ENCODE results near the gene IER5L. TPM values are rescaled to one million over a fixed set of nuclear protein-coding genes. Genes with fewer than 3 reads are reported as not detected.

IER5L gene
- total RNA-seq, 4 donors from 2014 or later, result 1.8 to 31.0 (median 14.5) TPM

DNA sequence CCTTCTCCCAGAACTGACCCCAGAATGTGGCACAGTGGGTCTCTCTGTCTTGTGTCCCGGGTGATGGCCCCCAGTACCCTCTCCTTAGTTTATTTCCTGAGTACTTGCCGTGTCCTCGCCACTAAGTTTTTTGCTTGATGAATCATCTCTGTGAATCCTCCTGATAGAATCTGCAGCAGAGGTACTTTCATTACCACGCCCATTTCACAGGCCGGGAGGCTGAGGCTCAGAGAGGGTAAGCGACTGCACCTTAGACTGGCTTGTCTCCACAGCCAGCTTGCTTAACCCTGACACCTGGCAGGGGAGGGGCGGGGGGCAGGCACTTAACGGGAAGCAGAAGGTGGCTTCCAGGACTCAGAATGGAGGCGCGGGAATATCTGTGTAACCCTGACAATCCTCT is 7.9 kb upstream of the IER5L start:
- Histone ChIP-seq H3K4me3 (no peak overlapping the region), H3K27me3 (no peaks in the 10 kb centered on the region), H3K36me3 (no peaks in the 10 kb centered on the region), H3K9me3 (no peaks in the 10 kb centered on the region), H3K4me1 (no peaks in the 10 kb centered on the region), H3K27ac (no peak overlapping the region)
- no peak for DNase-seq
- TF ChIP-seq, protein P1, sequence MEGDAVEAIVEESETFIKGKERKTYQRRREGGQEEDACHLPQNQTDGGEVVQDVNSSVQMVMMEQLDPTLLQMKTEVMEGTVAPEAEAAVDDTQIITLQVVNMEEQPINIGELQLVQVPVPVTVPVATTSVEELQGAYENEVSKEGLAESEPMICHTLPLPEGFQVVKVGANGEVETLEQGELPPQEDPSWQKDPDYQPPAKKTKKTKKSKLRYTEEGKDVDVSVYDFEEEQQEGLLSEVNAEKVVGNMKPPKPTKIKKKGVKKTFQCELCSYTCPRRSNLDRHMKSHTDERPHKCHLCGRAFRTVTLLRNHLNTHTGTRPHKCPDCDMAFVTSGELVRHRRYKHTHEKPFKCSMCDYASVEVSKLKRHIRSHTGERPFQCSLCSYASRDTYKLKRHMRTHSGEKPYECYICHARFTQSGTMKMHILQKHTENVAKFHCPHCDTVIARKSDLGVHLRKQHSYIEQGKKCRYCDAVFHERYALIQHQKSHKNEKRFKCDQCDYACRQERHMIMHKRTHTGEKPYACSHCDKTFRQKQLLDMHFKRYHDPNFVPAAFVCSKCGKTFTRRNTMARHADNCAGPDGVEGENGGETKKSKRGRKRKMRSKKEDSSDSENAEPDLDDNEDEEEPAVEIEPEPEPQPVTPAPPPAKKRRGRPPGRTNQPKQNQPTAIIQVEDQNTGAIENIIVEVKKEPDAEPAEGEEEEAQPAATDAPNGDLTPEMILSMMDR (IDR thresholded peaks at IDR 0.05), result no peak
- no peak for TF ChIP-seq POLR2A (IDR thresholded peaks at IDR 0.05)
- intact Hi-C loops (cut with DNase I; ENCODE audit: low total_unique reads), result no loop called here

DNA sequence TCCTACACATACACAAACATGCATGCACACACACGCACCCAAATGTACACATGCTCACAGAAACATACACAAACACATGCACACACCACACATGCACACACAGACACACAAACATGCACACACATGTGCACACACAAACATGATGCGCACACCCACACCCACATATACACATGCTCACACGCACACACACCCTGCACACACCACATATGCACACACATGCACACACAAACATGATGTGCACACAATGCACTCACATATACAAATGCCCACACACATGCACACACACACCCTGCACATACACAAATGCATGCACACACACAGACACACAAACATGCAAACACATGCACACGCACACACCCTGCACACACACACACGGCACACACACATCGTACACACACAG is 7.3 kb upstream of the IER5L start:
- TF ChIP-seq, protein P1 (IDR thresholded peaks at IDR 0.05), result no peak
- Histone ChIP-seq H3K27ac (no peak overlapping the region), H3K9me3 (no peaks in the 10 kb centered on the region), H3K4me3 (no peak overlapping the region), H3K36me3 (no peaks in the 10 kb centered on the region), H3K4me1 (no peaks in the 10 kb centered on the region), H3K27me3 (no peaks in the 10 kb centered on the region)
- intact Hi-C loops (cut with DNase I; ENCODE audit: low total_unique reads), result no loop called here
- DNase-seq, result no peak

DNA sequence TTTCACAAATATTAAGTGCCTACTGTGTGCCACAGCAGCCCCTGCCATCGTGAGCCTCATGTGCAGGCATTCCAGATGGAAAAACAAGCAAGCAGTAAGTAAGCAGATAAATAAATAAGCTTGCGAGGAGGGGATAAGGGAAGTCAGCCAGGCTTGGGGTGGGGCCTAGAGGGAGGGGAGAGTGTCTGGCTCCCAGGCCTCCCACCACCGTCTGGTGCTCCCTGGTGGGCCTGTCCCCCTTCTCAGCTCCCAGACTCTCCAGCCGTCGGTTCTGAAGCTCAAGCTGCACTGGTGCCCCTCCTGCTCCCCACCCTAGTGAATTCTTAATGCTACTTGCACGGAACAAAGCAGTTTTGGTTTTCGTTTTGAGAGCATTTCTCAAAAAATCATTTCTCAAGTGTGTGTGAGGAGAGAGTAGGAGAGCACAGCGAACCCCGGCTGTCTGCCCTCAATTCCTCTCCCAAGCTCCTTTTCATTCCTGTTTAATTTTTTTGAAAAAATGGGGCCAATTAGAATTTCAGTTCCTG is 6.6 kb upstream of the IER5L start:
- intact Hi-C loops (cut with DNase I; ENCODE audit: low total_unique reads), result loop anchor here (5.0 kb wide), 1 partner anchor 63 kb away; no protein-coding TSS in a partner anchor

DNA sequence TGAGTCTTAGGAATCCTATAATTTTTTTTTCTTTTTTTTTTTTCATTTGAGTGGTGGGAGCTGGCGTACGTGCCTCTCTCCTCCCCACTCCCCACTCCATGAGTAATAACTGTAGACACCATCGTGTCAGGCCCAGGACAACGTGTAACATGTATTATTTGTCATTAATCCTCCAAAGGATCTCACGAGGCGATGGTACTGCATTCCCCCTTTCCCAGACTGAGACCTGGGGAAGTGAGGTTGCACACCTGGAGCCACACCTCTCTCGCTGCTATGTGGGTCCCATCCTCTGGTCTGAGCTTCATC is 6.1 kb upstream of the IER5L start:
- intact Hi-C loops (cut with DNase I; ENCODE audit: low total_unique reads), result loop anchor here (5.0 kb wide), 1 partner anchor 63 kb away; no protein-coding TSS in a partner anchor

More for the DNA sequence above, 6.6 kb upstream of the IER5L start:
- Histone ChIP-seq H3K4me1 (no peaks in the 10 kb centered on the region), H3K36me3 (no peaks in the 10 kb centered on the region), H3K27ac (peak overlapping the region in 1 of 2 donors; percentile 41), H3K4me3 (no peak overlapping the region), H3K9me3 (no peaks in the 10 kb centered on the region), H3K27me3 (no peaks in the 10 kb centered on the region)
- TF ChIP-seq, protein P1 (IDR thresholded peaks at IDR 0.05), result no peak
- TF ChIP-seq POLR2A (IDR thresholded peaks at IDR 0.05), result no peak
- no peak for DNase-seq

DNA sequence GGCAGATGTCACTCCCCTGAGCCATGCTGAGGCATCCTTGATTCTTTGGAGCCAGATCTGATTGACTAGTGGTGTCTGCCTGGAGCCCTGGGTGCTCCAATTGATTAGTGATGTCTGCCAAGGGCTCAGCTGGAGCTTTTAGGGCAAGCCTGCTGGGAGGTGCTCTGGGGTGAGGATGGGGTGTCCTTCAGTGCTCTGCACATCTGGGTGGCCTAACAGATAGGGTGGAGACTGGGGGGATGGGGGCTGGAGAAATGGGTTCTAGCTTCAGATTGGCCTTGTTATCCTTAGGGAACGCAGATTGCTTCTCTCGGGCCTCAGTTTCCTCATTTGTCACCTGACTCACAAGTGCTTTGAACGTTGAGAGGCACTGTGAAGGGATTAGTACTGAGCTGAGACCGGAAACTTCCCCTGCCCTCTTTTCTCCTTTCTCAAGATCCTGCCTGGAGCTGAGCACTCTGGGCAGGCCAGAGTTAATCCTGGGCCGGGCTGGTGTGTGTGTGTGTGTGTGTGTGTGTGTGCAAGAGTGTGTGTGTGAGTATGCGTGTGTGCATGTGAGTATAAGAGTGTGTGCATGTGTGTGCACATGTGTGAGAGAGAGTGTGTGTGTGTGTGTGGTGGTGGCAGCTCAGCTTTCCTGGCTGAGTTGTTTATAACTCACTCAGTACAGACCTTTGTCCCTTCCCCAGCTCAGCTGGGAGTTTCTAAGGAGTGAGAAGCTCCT is 5.6 kb upstream of the IER5L start:
- DNase-seq, result no peak
- TF ChIP-seq, protein P1 (IDR thresholded peaks at IDR 0.05), result no peak
- no peak for TF ChIP-seq POLR2A (IDR thresholded peaks at IDR 0.05)
- intact Hi-C loops (cut with DNase I; ENCODE audit: low total_unique reads), result loop anchor here (5.0 kb wide), 1 partner anchor 64 kb away; no protein-coding TSS in a partner anchor
- H3K36me3 ChIP-seq, result no peaks in the 10 kb centered on the region
- H3K4me3 ChIP-seq, result no peak overlapping the region
- peaks cover 0 to under 1% of the 10 kb centered on the region in 2 donors for H3K4me1 ChIP-seq
- peak overlapping the region in 1 of 2 donors; percentile 41 for H3K27ac ChIP-seq
- no peaks in the 10 kb centered on the region for H3K27me3 ChIP-seq
- no peaks in the 10 kb centered on the region for H3K9me3 ChIP-seq

More for the DNA sequence above, 6.1 kb upstream of the IER5L start:
- Histone ChIP-seq H3K4me1 (no peaks in the 10 kb centered on the region), H3K27ac (peak overlapping the region in 1 of 2 donors; percentile 41), H3K27me3 (no peaks in the 10 kb centered on the region), H3K9me3 (no peaks in the 10 kb centered on the region), H3K36me3 (no peaks in the 10 kb centered on the region), H3K4me3 (no peak overlapping the region)
- no peak for DNase-seq
- no peak for TF ChIP-seq POLR2A (IDR thresholded peaks at IDR 0.05)
- TF ChIP-seq, protein P1 (IDR thresholded peaks at IDR 0.05), result no peak
